K562 (cell line): Measurements from ENCODE around the gene AGPAT4. TPM values are rescaled to one million over a fixed set of nuclear protein-coding genes. Genes with fewer than 3 reads are reported as not detected.

Source experiments
- CCNT2 ChIP-seq: IDR thresholded peaks from 2 replicates; pipeline ENCODE4 v1.6.1; 2011; ENCODE audit warnings: borderline replicate concordance, low read depth, mild to moderate bottlenecking, moderate library complexity, mixed read lengths, low read length; ENCODE audit not compliant: insufficient read length; ENCODE audit errors: extremely low read depth
- CHCHD3 ChIP-seq: fragments of 250-450 bp; sonication (Bioruptor Pico); IDR thresholded peaks from 2 replicates; pipeline ENCODE4 v2.1.2; 2022; ENCODE audit warnings: mild to moderate bottlenecking
- FOXM1 ChIP-seq, 2 experiments: fragments of 450-650 bp in 1 of 2; sonication (generic) in 1 of 2; formaldehyde crosslinking in 1 of 2; IDR thresholded peaks; 2 replicates each; pipeline versions ENCODE4 v1.6.1 to v1.9.0; 2017 to 2022; ENCODE audit warnings: low read depth in 2 of 2, mild to moderate bottlenecking in 2 of 2, missing genetic modification reagents in 1 of 2, moderate library complexity in 1 of 2
- GTF2A2 ChIP-seq: IDR thresholded peaks from 2 replicates; pipeline ENCODE4 v1.6.1; 2016; ENCODE audit warnings: mild to moderate bottlenecking, missing genetic modification characterization, missing compliant biosample characterization
- HDAC3 ChIP-seq: fragments of 450-650 bp; IDR thresholded peaks from 2 replicates; pipeline ENCODE4 v1.6.1; 2018; ENCODE audit warnings: borderline replicate concordance, mild to moderate bottlenecking, moderate library complexity; ENCODE audit not compliant: partially characterized antibody
- HOMEZ ChIP-seq: fragments of 250-450 bp; sonication (Bioruptor Pico); IDR thresholded peaks from 2 replicates; pipeline ENCODE4 v1.4.0; 2020; ENCODE audit warnings: mild to moderate bottlenecking, moderate library complexity
- NFE2L1 ChIP-seq: fragments of 450-650 bp; IDR thresholded peaks from 2 replicates; pipeline ENCODE4 v1.6.1; 2016; ENCODE audit warnings: missing genetic modification characterization, low read depth, mild to moderate bottlenecking, missing compliant biosample characterization, moderate library complexity, borderline replicate concordance
- OTX1 ChIP-seq: fragments of 450-650 bp; formaldehyde crosslinking; IDR thresholded peaks from 2 replicates; pipeline ENCODE4 v1.4.0; 2022; ENCODE audit warnings: mild to moderate bottlenecking
- POLR2AphosphoS5 ChIP-seq: IDR thresholded peaks from 2 replicates; pipeline ENCODE4 v1.6.1; 2011; ENCODE audit warnings: mild to moderate bottlenecking, low read depth, low read length, moderate library complexity; ENCODE audit not compliant: control insufficient read depth, insufficient read depth
- PTBP1 ChIP-seq: fragments of 200-400 bp; formaldehyde crosslinking; IDR thresholded peaks from 2 replicates; pipeline ENCODE4 v1.6.1; 2017; ENCODE audit warnings: low read depth, low read length
- RBFOX2 ChIP-seq: fragments of 200-400 bp; formaldehyde crosslinking; IDR thresholded peaks from 2 replicates; pipeline ENCODE4 v1.6.1; 2017; ENCODE audit warnings: low read depth, mild to moderate bottlenecking, low read length, moderate library complexity
- RHOXF2B ChIP-seq: fragments of 250-450 bp; sonication (Bioruptor Pico); conservative IDR thresholded peaks from 2 replicates; pipeline ENCODE4 v1.5.1; 2021
- TAF7 ChIP-seq: fragments of 450-650 bp; IDR thresholded peaks from 2 replicates; pipeline ENCODE4 v1.6.1; 2016; ENCODE audit warnings: missing genetic modification characterization, missing compliant biosample characterization
- THAP12 ChIP-seq: fragments of 250-450 bp; sonication (Bioruptor Pico); IDR thresholded peaks from 2 replicates; pipeline ENCODE4 v1.9.0; 2021; ENCODE audit warnings: mild to moderate bottlenecking, inconsistent platforms
- XRCC3 ChIP-seq: fragments of 450-650 bp; IDR thresholded peaks from 2 replicates; pipeline ENCODE4 v1.6.1; 2017; ENCODE audit warnings: mild to moderate bottlenecking, moderate library complexity
- ZNF175 ChIP-seq: fragments of 200-800 bp; sonication (Bioruptor generic); IDR thresholded peaks from 2 replicates; pipeline ENCODE4 v1.6.1; 2016; ENCODE audit warnings: low read depth, mild to moderate bottlenecking, missing genetic modification characterization, missing compliant biosample characterization
- polyA plus RNA-seq, 8 experiments: library from polyadenylated mRNA; depleted of rRNA in 4 of 8; stranded (reverse) in 5 of 8; unstranded in 3 of 8; fragments of >200 nt; fragmentation: Nextera tagmentation in 2 of 8; fragmentation: Illumina TruSeq in 1 of 8; extraction: Ambion mirVana in 2 of 8; extraction: Trizol in 1 of 8; gene quantifications; 2 replicates each; pipeline versions ENCODE4 v1.2.1 to v1.2.3, GENCODE V29; 2011 to 2014; ENCODE audit warnings: inconsistent platforms in 1 of 8, missing spikeins in 1 of 8
- total RNA-seq, 7 experiments: library from RNA; depleted of rRNA in 6 of 7; stranded (reverse); fragments of >200 nt in 6 of 7; fragmentation: Illumina TruSeq in 2 of 7; extraction: Trizol in 2 of 7; gene quantifications; 2 replicates each; pipeline versions ENCODE4 v1.2.1 to v1.2.3, GENCODE V29; 2011 to 2021; ENCODE audit warnings: low replicate concordance in 1 of 7
- TF ChIP-seq, protein P1 (sequence below): fragments of 250-450 bp; sonication (Bioruptor Pico); IDR thresholded peaks from 2 replicates; pipeline ENCODE4 v1.4.0; 2020

AGPAT4 gene
- total and polyA plus RNA-seq, 9 of the 15 experiments (the other 6 are each of a cell fraction or from before 2014, with no cell fraction given) = 2.2 to 15.0 (median 5.7) TPM

GRCh38 chr6:161204866-161205557 is 68.8 kb downstream of the AGPAT4 start (continued):
- TF ChIP-seq HOMEZ (CRISPR knock-in tag) (no peak), CHCHD3 (0 out of 2 replicates have a peak, but pooled peaks have one; percentile 76), HDAC3 (peak; percentile 23), XRCC3 (no peak), POLR2AphosphoS5 (peak; percentile 90), RHOXF2B (CRISPR knock-in tag) (0 out of 2 replicates have a peak, but pooled peaks have one; percentile 29), THAP12 (CRISPR knock-in tag) (peak; percentile 73), NFE2L1 (tag) (no peak), TAF7 (peak; percentile 69; the same call in 1 of the 2 replicates), RBFOX2 (peak; percentile 48), ZNF175 (peak; percentile 69), CCNT2 (peak; percentile 65), PTBP1 (no peak), OTX1 (CRISPR knock-in tag) (no peak), FOXM1 (IDR thresholded peaks at IDR 0.05; ENCODE audit: low read depth) (peak; percentile 30; the same call in 1 of the 2 replicates), FOXM1 (CRISPR knock-in tag; IDR thresholded peaks at IDR 0.05; ENCODE audit: low read depth) (peak; percentile 51; the same call in 1 of the 2 replicates), GTF2A2 (tag) (0 out of 2 replicates have a peak, but pooled peaks have one; percentile 55)
- TF ChIP-seq, protein P1, sequence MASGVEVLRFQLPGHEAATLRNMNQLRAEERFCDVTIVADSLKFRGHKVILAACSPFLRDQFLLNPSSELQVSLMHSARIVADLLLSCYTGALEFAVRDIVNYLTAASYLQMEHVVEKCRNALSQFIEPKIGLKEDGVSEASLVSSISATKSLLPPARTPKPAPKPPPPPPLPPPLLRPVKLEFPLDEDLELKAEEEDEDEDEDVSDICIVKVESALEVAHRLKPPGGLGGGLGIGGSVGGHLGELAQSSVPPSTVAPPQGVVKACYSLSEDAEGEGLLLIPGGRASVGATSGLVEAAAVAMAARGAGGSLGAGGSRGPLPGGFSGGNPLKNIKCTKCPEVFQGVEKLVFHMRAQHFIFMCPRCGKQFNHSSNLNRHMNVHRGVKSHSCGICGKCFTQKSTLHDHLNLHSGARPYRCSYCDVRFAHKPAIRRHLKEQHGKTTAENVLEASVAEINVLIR (CRISPR knock-in tag) = no peak
